H7 (cell line): ENCODE data around the gene ACP7. TPM values are rescaled to one million over a fixed set of nuclear protein-coding genes. Genes with fewer than 3 reads are reported as not detected.
A peak's percentile ranks its signal among the peaks of the same experiment; 100 is the strongest.
"Not testable (repeated sequence)": the region's sequence is repeated elsewhere in the genome, so short reads cannot be mapped to it uniquely, and the experiment has no call there.

Experiments
- DNase-seq: peaks from one replicate; pipeline ENCODE4 v3.0.0; 2012
- H3K27me3 ChIP-seq: 2 replicates; pipeline ENCODE4 v1.6.0; 2011; ENCODE audit warnings: mild to moderate bottlenecking, low read length; ENCODE audit not compliant: control insufficient read depth, insufficient read depth
- H3K36me3 ChIP-seq: replicated peaks from 2 replicates; pipeline ENCODE4 v1.5.1; 2011; ENCODE audit warnings: low read length; ENCODE audit not compliant: control insufficient read depth, insufficient read depth
- H3K4me3 ChIP-seq: 2 replicates; pipeline ENCODE4 v1.5.1; 2011; ENCODE audit warnings: low read depth, mild to moderate bottlenecking, control low read depth, low read length, moderate library complexity; ENCODE audit not compliant: insufficient read depth
- total RNA-seq: library from RNA; depleted of rRNA; stranded (reverse); fragments of >200 nt; shearing (Covaris generic); gene quantifications from 2 replicates; pipeline ENCODE4 v1.2.3, GENCODE V29; 2014

ACP7 gene
- total RNA-seq, 1 experiment from 2014 or later = 0.14 TPM

GRCh38 chr19:39064405-39064804, 19.8 kb upstream of the ACP7 start:
- no peak for DNase-seq
- H3K27me3 ChIP-seq = no peaks in the 10 kb centered on the region
- H3K4me3 ChIP-seq = no peak overlapping the region

GRCh38 chr19:39065928-39066327, 18.2 kb upstream of the ACP7 start:
- Histone ChIP-seq H3K4me3 (no peak overlapping the region), H3K36me3 (no peaks in the 10 kb centered on the region), H3K27me3 (no peaks in the 10 kb centered on the region)
- no peak for DNase-seq

More at GRCh38 chr19:39064405-39064804, 19.8 kb upstream of the ACP7 start:
- H3K36me3 ChIP-seq = no peaks in the 10 kb centered on the region

- DNase-seq = no peak
- H3K27me3 ChIP-seq = no peaks in the 10 kb centered on the region
- no peak overlapping the region for H3K4me3 ChIP-seq
- H3K36me3 ChIP-seq = no peaks in the 10 kb centered on the region
These were observed 17.1 kb upstream of the ACP7 start for GRCh38 chr19:39067104-39067503.

DNA sequence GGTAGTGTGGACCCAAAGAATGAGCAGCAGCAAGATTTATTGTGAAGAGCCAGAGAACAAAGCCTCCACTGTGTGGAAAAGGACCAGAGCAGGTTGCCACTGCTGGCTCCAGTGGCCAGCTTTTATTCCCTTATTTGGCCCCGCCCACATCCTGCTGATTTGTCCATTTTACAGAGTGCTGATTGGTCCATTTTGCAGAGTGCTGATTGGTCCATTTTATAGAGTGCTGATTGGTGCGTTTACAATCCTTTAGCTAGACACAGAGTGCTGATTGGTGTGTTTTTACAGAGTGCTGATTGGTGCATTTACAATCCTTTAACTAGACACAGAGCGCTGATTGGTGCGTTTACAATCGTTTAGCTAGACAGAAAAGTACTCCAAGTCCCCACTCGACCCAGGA, 15.9 kb upstream of the ACP7 start:
- DNase-seq, H3K36me3 ChIP-seq, H3K4me3 ChIP-seq, H3K27me3 ChIP-seq: not testable (repeated sequence)

- Histone ChIP-seq H3K4me3 (no peak overlapping the region), H3K27me3 (no peaks in the 10 kb centered on the region), H3K36me3 (no peaks in the 10 kb centered on the region)
- no peak for DNase-seq
These were observed 13.3 kb upstream of the ACP7 start for GRCh38 chr19:39070888-39071287.

- no peak for DNase-seq
- Histone ChIP-seq H3K36me3 (no peaks in the 10 kb centered on the region), H3K27me3 (peaks cover 1% of the 10 kb centered on the region; the same call in 1 of the 2 replicates), H3K4me3 (no peak overlapping the region)
These were observed 9.9 kb upstream of the ACP7 start for GRCh38 chr19:39074205-39074692.

GRCh38 chr19:39074942-39075341, 9.2 kb upstream of the ACP7 start:
- DNase-seq = no peak
- Histone ChIP-seq H3K36me3 (no peaks in the 10 kb centered on the region), H3K4me3 (no peak overlapping the region), H3K27me3 (peaks cover 1% of the 10 kb centered on the region; the same call in 1 of the 2 replicates)

- Histone ChIP-seq H3K27me3 (peaks cover 4% of the 10 kb centered on the region), H3K4me3 (no peak overlapping the region), H3K36me3 (no peaks in the 10 kb centered on the region)
- no peak for DNase-seq
These were observed 6.8 kb upstream of the ACP7 start for GRCh38 chr19:39077323-39077722.

GRCh38 chr19:39078436-39079200, 5.5 kb upstream of the ACP7 start:
- no peak for DNase-seq
- Histone ChIP-seq H3K4me3 (no peak overlapping the region), H3K36me3 (no peaks in the 10 kb centered on the region), H3K27me3 (peaks cover 17% of the 10 kb centered on the region)

DNA sequence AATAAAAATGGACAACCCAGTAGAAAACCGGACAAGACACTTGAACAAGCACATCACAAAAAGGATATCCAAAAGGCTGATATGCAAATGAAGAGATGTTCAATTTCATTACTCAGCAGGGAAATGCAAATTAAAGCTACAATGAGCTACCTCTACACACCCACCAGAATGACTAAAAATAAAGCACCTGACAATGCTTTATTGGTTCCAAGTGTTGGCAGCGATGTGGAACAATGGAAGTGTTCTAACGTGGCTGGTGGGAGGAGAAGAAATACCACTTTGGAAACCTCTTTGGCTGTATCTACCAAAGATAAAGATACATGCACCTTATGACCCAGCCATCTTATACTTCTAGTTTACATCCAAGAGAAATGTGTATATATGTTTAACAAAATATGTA, 3.7 kb upstream of the ACP7 start:
- Histone ChIP-seq H3K36me3 (no peaks in the 10 kb centered on the region), H3K4me3 (no peak overlapping the region), H3K27me3 (peaks cover 35% of the 10 kb centered on the region)
- DNase-seq = no peak

- H3K36me3 ChIP-seq = no peaks in the 10 kb centered on the region
- DNase-seq = no peak
- no peak overlapping the region for H3K4me3 ChIP-seq
- peaks cover 39% of the 10 kb centered on the region for H3K27me3 ChIP-seq
These were observed 2.0 kb upstream of the ACP7 start for GRCh38 chr19:39082167-39082566.

GRCh38 chr19:39082745-39083598, 1.2 kb upstream of the ACP7 start:
- peaks cover 39% of the 10 kb centered on the region for H3K27me3 ChIP-seq
- DNase-seq = peak; percentile 37
- H3K4me3 ChIP-seq = no peak overlapping the region
- H3K36me3 ChIP-seq = no peaks in the 10 kb centered on the region

DNA sequence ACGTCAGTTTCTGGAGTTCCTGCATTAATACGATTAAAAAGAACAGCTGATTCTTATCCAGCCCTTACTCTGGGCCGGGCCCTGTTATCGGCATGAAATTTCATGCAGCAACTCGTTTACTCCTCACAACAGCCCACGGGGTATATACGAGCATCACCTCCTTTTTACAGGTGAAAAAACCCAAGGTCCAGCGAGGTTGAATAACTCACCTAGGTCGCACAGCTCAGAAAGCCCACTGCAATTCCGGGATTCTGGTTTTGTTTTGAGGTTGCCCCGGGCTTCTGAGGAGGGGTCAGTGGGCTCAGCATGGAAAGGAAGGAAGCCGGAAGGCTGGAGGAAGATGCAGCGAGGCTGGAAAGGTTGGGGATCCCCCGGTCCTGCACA, 577 bp upstream of the ACP7 start:
- no peak for DNase-seq
- Histone ChIP-seq H3K4me3 (peak overlapping the region; percentile 38; the same call in 1 of the 2 replicates), H3K27me3 (peaks cover 38% of the 10 kb centered on the region), H3K36me3 (no peaks in the 10 kb centered on the region)

GRCh38 chr19:39084732-39085080, 538 bp downstream of the ACP7 start:
- peak overlapping the region; percentile 38; the same call in 1 of the 2 replicates for H3K4me3 ChIP-seq

GRCh38 chr19:39085392-39085791, 1.2 kb downstream of the ACP7 start:
- H3K4me3 ChIP-seq = no peak overlapping the region
- DNase-seq = no peak
- no peaks in the 10 kb centered on the region for H3K36me3 ChIP-seq
- peaks cover 37% of the 10 kb centered on the region for H3K27me3 ChIP-seq

More at GRCh38 chr19:39084732-39085080, 538 bp downstream of the ACP7 start:
- Histone ChIP-seq H3K36me3 (no peaks in the 10 kb centered on the region), H3K27me3 (peaks cover 37% of the 10 kb centered on the region)
- no peak for DNase-seq
